Amygdala (tissue), 56 donors: ENCODE results near the gene RELN.
"Not testable (repeated sequence)": the region's sequence is repeated elsewhere in the genome, so short reads cannot be mapped to it uniquely, and the experiment has no call there.

ENCODE experiments used
- DNase-seq, 56 donors: peaks; one replicate each; lab custom pipeline; 2025; lab: John Stamatoyannopoulos, UW

RELN gene

GRCh38 chr7:103538964-103539709, 450.3 kb downstream of the RELN start:
- DNase-seq: peak in 24 of 56 donors; percentile 6 to 63 (median 30)

- DNase-seq: no peak
Measured at GRCh38 chr7:103533761-103534160, 455.7 kb downstream of the RELN start.

- peak in 24 of 56 donors; percentile 2 to 77 (median 30) for DNase-seq
Measured at GRCh38 chr7:103532955-103533354, 456.5 kb downstream of the RELN start.

GRCh38 chr7:103528152-103528551, 461.3 kb downstream of the RELN start:
- DNase-seq: no peak

- no peak for DNase-seq
Measured at GRCh38 chr7:103525937-103526336, 463.5 kb downstream of the RELN start.

- peak in 15 of 56 donors; percentile 4 to 59 (median 12) for DNase-seq
Measured at GRCh38 chr7:103524042-103524907, 465.2 kb downstream of the RELN start.

- no peak for DNase-seq
Measured at GRCh38 chr7:103521937-103522336, 467.5 kb downstream of the RELN start.

- DNase-seq: no peak
Measured at GRCh38 chr7:103504505-103505135, 484.8 kb downstream of the RELN start.

GRCh38 chr7:103501206-103501605, 488.3 kb downstream of the RELN start:
- no peak for DNase-seq

GRCh38 chr7:103499976-103500375, 489.5 kb downstream of the RELN start:
- no peak for DNase-seq

GRCh38 chr7:103487419-103487818, 502.0 kb downstream of the RELN start:
- DNase-seq: no peak

- not testable (repeated sequence) for DNase-seq
Measured at GRCh38 chr7:103486873-103487272, 502.6 kb downstream of the RELN start.

GRCh38 chr7:103480771-103481170, 508.7 kb downstream of the RELN start:
- no peak for DNase-seq

GRCh38 chr7:103474956-103475355, 514.5 kb downstream of the RELN start:
- no peak for DNase-seq

GRCh38 chr7:103469095-103469948, 520.1 kb downstream of the RELN start:
- DNase-seq: no peak

- no peak for DNase-seq
Measured at GRCh38 chr7:103466814-103467213, 522.6 kb downstream of the RELN start.

- no peak for DNase-seq
Measured at GRCh38 chr7:103462358-103462757, 527.1 kb downstream of the RELN start.

- DNase-seq: peak in 29 of 56 donors; percentile 0 to 57 (median 15)
Measured at GRCh38 chr7:103447073-103447960, 542.1 kb downstream of the RELN start.

GRCh38 chr7:103446049-103446520, 543.4 kb downstream of the RELN start, which contains the start of gene SLC26A5:
Gene SLC26A5 (minus strand): TSS chr7:103446207. CDS start chr7:103421514, 24,693 bp downstream.
- no peak for DNase-seq
